PC-3 (cell line): ENCODE data around the gene PTGES. TPM values are rescaled to one million over a fixed set of nuclear protein-coding genes. Genes with fewer than 3 reads are reported as not detected.
"Not testable (repeated sequence)": the region's sequence is repeated elsewhere in the genome, so short reads cannot be mapped to it uniquely, and the experiment has no call there.

Experiments
- ATAC-seq: fragments of 200-7000 bp; cut with Tn5 transposase; 2 replicates; pipeline ENCODE4 v1.9.1; 2020; ENCODE audit warnings: mild to moderate bottlenecking, moderate library complexity
- BruUV-seq: library from RNA; stranded (reverse); fragments of 400-500 nt; replicated peaks from 2 replicates; lab custom pipeline; 2021; lab: Mats Ljungman, UMichigan
- CTCF ChIA-PET: fragments of 300-600 bp; sonication (Branson Sonifier 250); formaldehyde crosslinking; loops from one replicate; lab custom pipeline; 2022; ENCODE audit warnings: antibody characterized with exemption; lab: Charles Lee
- POLR2A ChIA-PET: fragments of 300-600 bp; sonication (Branson Sonifier 250); formaldehyde crosslinking; loops from one replicate; lab custom pipeline; 2022; ENCODE audit warnings: antibody characterized with exemption; ENCODE audit not compliant: unreplicated experiment; lab: Charles Lee
- DNase-seq: peaks from one replicate; pipeline ENCODE4 v3.0.0-alpha.2; 2015
- H2AFZ ChIP-seq: fragments of 300-600 bp; sonication (generic); 2 replicates; pipeline ENCODE4 v1.6.0; 2016; ENCODE audit warnings: antibody characterized with exemption, low read length
- H3F3A ChIP-seq: fragments of 300-600 bp; sonication (generic); one replicate; pipeline ENCODE4 v1.6.0; 2017; ENCODE audit warnings: antibody characterized with exemption, low read length, control low read depth, mild to moderate bottlenecking; ENCODE audit not compliant: unreplicated experiment
- H3K27ac ChIP-seq: fragments of 300-600 bp; sonication (generic); 2 replicates; pipeline ENCODE4 v1.5.1; 2016; ENCODE audit warnings: mild to moderate bottlenecking, low read length
- H3K27me3 ChIP-seq: fragments of 300-600 bp; sonication (generic); 2 replicates; pipeline ENCODE4 v1.6.1; 2016; ENCODE audit warnings: low read length, mixed read lengths
- H3K36me3 ChIP-seq: fragments of 300-600 bp; sonication (generic); 2 replicates; pipeline ENCODE4 v1.6.1; 2016; ENCODE audit warnings: low read depth, mixed run types, low read length, mixed read lengths
- H3K4me1 ChIP-seq: fragments of 300-600 bp; sonication (generic); 2 replicates; pipeline ENCODE4 v1.5.1; 2016; ENCODE audit warnings: low read length; ENCODE audit not compliant: insufficient read depth
- H3K4me2 ChIP-seq: fragments of 300-600 bp; sonication (generic); 2 replicates; pipeline ENCODE4 v1.6.0; 2016; ENCODE audit warnings: low read length
- H3K4me3 ChIP-seq: fragments of 300-600 bp; sonication (generic); 2 replicates; pipeline ENCODE4 v1.5.1; 2016; ENCODE audit warnings: mild to moderate bottlenecking, low read length, mixed read lengths
- H3K79me2 ChIP-seq: fragments of 300-600 bp; sonication (generic); 2 replicates; pipeline ENCODE4 v1.6.1; 2017; ENCODE audit warnings: low read length, mixed read lengths
- H3K9ac ChIP-seq: fragments of 300-600 bp; sonication (generic); 2 replicates; pipeline ENCODE4 v1.6.0; 2016; ENCODE audit warnings: mild to moderate bottlenecking, low read length
- H3K9me2 ChIP-seq: fragments of 300-600 bp; sonication (generic); replicated peaks from 2 replicates; pipeline ENCODE4 v1.6.1; 2016; ENCODE audit warnings: mixed run types, low read length, mixed read lengths
- H3K9me3 ChIP-seq: fragments of 300-600 bp; sonication (generic); 2 replicates; pipeline ENCODE4 v1.6.1; 2016; ENCODE audit warnings: low read length, mixed read lengths
- H4K20me1 ChIP-seq: fragments of 300-600 bp; sonication (generic); 2 replicates; pipeline ENCODE4 v1.6.1; 2016; ENCODE audit warnings: low read length, mixed read lengths
- EZH2 ChIP-seq: fragments of 300-600 bp; sonication (generic); IDR thresholded peaks from one replicate; pipeline ENCODE4 v1.6.1; 2017; ENCODE audit warnings: antibody characterized with exemption, mild to moderate bottlenecking, low read length; ENCODE audit not compliant: unreplicated experiment
- EZH2phosphoT487 ChIP-seq: fragments of 300-600 bp; sonication (generic); IDR thresholded peaks from 2 replicates; pipeline ENCODE4 v1.6.1; 2018; ENCODE audit warnings: mild to moderate bottlenecking, antibody characterized with exemption, low read length, borderline replicate concordance
- intact Hi-C: fragments of 100-400 bp; cut with micrococcal nuclease; formaldehyde crosslinking; loops from 2 replicates; pipeline ENCODE4 v1.9.0; 2023
- total RNA-seq: library from RNA; depleted of rRNA; stranded (reverse); fragments of >200 nt; gene quantifications from 2 replicates; pipeline ENCODE4 v1.2.3, GENCODE V29; 2014
- TF ChIP-seq, protein P1 (sequence below): fragments of 300-600 bp; sonication (generic); conservative IDR thresholded peaks from 2 replicates; pipeline ENCODE4 v1.5.1; 2017; ENCODE audit warnings: antibody characterized with exemption, low read depth, mild to moderate bottlenecking, low read length

PTGES gene
- total RNA-seq, 1 experiment from 2014 or later: 21.0 TPM

DNA sequence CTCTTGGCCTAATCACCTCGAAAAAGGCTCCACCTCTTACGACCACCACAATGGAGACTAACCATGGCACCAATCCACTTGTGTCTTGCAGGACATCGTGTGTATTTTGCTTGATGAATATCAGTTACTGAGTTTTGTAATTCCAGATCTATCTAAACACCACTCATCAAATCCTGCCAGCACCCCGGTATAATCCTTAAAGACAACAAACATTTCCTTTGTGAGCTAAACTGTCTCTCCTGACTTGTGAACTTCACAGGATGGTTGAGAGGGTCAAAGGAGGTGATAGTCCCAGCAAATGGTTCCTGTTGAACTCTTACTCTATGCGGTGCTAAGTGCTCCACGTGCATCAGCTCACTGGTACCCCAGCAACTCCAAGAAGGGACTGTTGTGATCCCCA, 46.1 kb upstream of the PTGES start:
- ATAC-seq: no peak
- no peak overlapping the region for H2AFZ ChIP-seq
- H3K27me3 ChIP-seq: no peaks in the 10 kb centered on the region
- no peak overlapping the region for H3K4me2 ChIP-seq
- CTCF ChIA-PET: interaction anchor here (0.5 kb wide), 1 partner anchor 31 kb away, joined by 3 read pairs; no protein-coding TSS in a partner anchor
- no peaks in the 10 kb centered on the region for H3K9me3 ChIP-seq
- TF ChIP-seq, protein P1, sequence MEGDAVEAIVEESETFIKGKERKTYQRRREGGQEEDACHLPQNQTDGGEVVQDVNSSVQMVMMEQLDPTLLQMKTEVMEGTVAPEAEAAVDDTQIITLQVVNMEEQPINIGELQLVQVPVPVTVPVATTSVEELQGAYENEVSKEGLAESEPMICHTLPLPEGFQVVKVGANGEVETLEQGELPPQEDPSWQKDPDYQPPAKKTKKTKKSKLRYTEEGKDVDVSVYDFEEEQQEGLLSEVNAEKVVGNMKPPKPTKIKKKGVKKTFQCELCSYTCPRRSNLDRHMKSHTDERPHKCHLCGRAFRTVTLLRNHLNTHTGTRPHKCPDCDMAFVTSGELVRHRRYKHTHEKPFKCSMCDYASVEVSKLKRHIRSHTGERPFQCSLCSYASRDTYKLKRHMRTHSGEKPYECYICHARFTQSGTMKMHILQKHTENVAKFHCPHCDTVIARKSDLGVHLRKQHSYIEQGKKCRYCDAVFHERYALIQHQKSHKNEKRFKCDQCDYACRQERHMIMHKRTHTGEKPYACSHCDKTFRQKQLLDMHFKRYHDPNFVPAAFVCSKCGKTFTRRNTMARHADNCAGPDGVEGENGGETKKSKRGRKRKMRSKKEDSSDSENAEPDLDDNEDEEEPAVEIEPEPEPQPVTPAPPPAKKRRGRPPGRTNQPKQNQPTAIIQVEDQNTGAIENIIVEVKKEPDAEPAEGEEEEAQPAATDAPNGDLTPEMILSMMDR: no peak
- no peak for TF ChIP-seq EZH2
- TF ChIP-seq EZH2phosphoT487: no peak
- POLR2A ChIA-PET: no interaction called here
- no TSS peak for BruUV-seq
- H3K4me3 ChIP-seq: no peak overlapping the region
- peaks cover under 1% of the 10 kb centered on the region; the same call in 1 of the 2 replicates for H3K4me1 ChIP-seq
- no peaks in the 10 kb centered on the region for H3F3A ChIP-seq
- no peaks in the 10 kb centered on the region for H3K9me2 ChIP-seq
- intact Hi-C loops: no loop called here
- H3K79me2 ChIP-seq: peaks cover 6% of the 10 kb centered on the region
- DNase-seq: no peak
- no peaks in the 10 kb centered on the region for H3K36me3 ChIP-seq
- H3K9ac ChIP-seq: no peak overlapping the region
- no peak overlapping the region for H3K27ac ChIP-seq
- no peaks in the 10 kb centered on the region for H4K20me1 ChIP-seq

DNA sequence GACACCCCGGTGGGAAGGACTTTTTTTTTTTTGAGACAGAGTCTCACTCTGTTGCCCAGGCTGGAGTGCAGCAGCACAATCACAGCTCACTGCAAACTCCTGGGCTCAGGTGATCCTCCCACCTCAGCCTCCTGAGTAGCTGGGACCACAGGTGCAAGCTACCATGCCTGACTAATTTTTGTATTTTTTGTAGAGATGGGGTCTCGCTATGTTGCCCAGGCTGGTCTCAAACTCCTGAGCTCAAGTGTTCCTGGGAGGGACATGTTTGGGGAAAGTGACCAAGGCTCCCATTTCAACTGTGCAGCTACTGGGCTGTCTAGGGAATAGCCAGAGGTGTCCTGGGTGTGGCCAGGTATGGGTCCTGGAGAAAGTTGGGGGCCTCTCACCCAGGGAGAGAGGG, 43.2 kb upstream of the PTGES start:
- H3K9me2 ChIP-seq, H3K9me3 ChIP-seq, H3K27me3 ChIP-seq, POLR2A ChIA-PET, H3F3A ChIP-seq, H3K4me3 ChIP-seq, H3K27ac ChIP-seq, DNase-seq, H3K4me2 ChIP-seq, H3K79me2 ChIP-seq, CTCF ChIA-PET, H2AFZ ChIP-seq, H3K9ac ChIP-seq, intact Hi-C loops, BruUV-seq, H3K4me1 ChIP-seq, H4K20me1 ChIP-seq, ATAC-seq, H3K36me3 ChIP-seq: not testable (repeated sequence)

GRCh38 chr9:129794549-129794948, 41.7 kb upstream of the PTGES start:
- TF ChIP-seq EZH2phosphoT487 (no peak), EZH2 (no peak)
- TF ChIP-seq, protein P1: no peak
- POLR2A ChIA-PET: no interaction called here
- Histone ChIP-seq H3K9ac (no peak overlapping the region), H4K20me1 (no peaks in the 10 kb centered on the region), H3K4me3 (no peak overlapping the region), H3K4me2 (no peak overlapping the region), H3K9me2 (no peaks in the 10 kb centered on the region), H3K79me2 (no peaks in the 10 kb centered on the region), H3K27ac (no peak overlapping the region), H3K4me1 (no peaks in the 10 kb centered on the region), H3F3A (no peaks in the 10 kb centered on the region), H3K27me3 (no peaks in the 10 kb centered on the region), H2AFZ (no peak overlapping the region), H3K36me3 (no peaks in the 10 kb centered on the region), H3K9me3 (no peaks in the 10 kb centered on the region)
- CTCF ChIA-PET: no interaction called here
- intact Hi-C loops: no loop called here
- no peak for DNase-seq
- ATAC-seq: no peak
- no TSS peak for BruUV-seq
